Endothelial cell of umbilical vein (primary cell): ENCODE data around the gene MTMR4. TPM values are rescaled to one million over a fixed set of nuclear protein-coding genes. Genes with fewer than 3 reads are reported as not detected.
A peak's percentile ranks its signal among the peaks of the same experiment; 100 is the strongest.

Experiments used
- BruUV-seq: library from RNA; stranded (reverse); fragments of 400-500 nt; replicated peaks from 2 replicates; lab custom pipeline; 2021; lab: Mats Ljungman, UMichigan
- CTCF ChIA-PET: fragments of 300-600, 350-600 bp; sonication (Branson Sonifier 250); formaldehyde crosslinking; loops from one replicate; lab custom pipeline; 2021; ENCODE audit warnings: antibody characterized with exemption, inconsistent platforms; lab: Charles Lee
- POLR2A ChIA-PET: fragments of 300-600, 350-600 bp; sonication (Branson Sonifier 250); formaldehyde crosslinking; loops from one replicate; lab custom pipeline; 2021; ENCODE audit warnings: antibody characterized with exemption, inconsistent platforms; lab: Charles Lee
- DNase-seq: peaks from one replicate; pipeline ENCODE4 v3.0.0-alpha.2; 2011; ENCODE audit warnings: low read depth, low spot score
- FAIRE-seq: peaks from 2 replicates; lab custom pipeline; 2011; peaks lifted over from hg19 to GRCh38; lab: Jason Lieb, UNC
- H2AFZ ChIP-seq: 2 replicates; pipeline ENCODE4 v1.6.0; 2012; ENCODE audit warnings: low read depth, low read length, control low read depth, inconsistent platforms
- H3K27ac ChIP-seq: 2 replicates; pipeline ENCODE4 v1.5.1; 2011; ENCODE audit warnings: low read depth, mild to moderate bottlenecking, control low read depth, low read length, moderate library complexity; ENCODE audit not compliant: insufficient read depth
- H3K27me3 ChIP-seq, 2 experiments: 2 replicates each; pipeline versions ENCODE4 v1.6.0 to v1.6.1; 2011; ENCODE audit warnings: low read length in 2 of 2, mixed read lengths in 1 of 2; ENCODE audit not compliant: control insufficient read depth in 2 of 2, insufficient read depth in 2 of 2
- H3K36me3 ChIP-seq, 2 experiments: 2 replicates in 1 of 2; 3 replicates in 1 of 2; pipeline ENCODE4 v1.5.1; 2011; ENCODE audit warnings: low read length in 2 of 2, mild to moderate bottlenecking in 1 of 2, moderate library complexity in 1 of 2; ENCODE audit not compliant: control insufficient read depth in 2 of 2, insufficient read depth in 2 of 2; ENCODE audit errors: extremely low read depth in 1 of 2
- H3K4me1 ChIP-seq: 3 replicates; pipeline ENCODE4 v1.5.1; 2011; ENCODE audit warnings: mild to moderate bottlenecking, low read length; ENCODE audit not compliant: control insufficient read depth, insufficient read depth; ENCODE audit errors: extremely low read depth
- H3K4me2 ChIP-seq: 2 replicates; pipeline ENCODE4 v1.6.1; 2011; ENCODE audit warnings: low read length, control low read depth, mixed read lengths; ENCODE audit not compliant: insufficient read depth
- H3K4me3 ChIP-seq, 3 experiments: fragments of 200-600 bp in 1 of 3; sonication (generic), shearing (Covaris generic) in 1 of 3; replicated peaks in 1 of 3; 2 replicates each; pipeline ENCODE4 v1.5.1; 2011 to 2016; ENCODE audit warnings: control low read depth in 3 of 3, low read length in 3 of 3, mild to moderate bottlenecking in 2 of 3, inconsistent platforms in 1 of 3, low read depth in 1 of 3, moderate library complexity in 1 of 3; ENCODE audit not compliant: insufficient read depth in 1 of 3
- H3K79me2 ChIP-seq: 2 replicates; pipeline ENCODE4 v1.6.0; 2012; ENCODE audit warnings: low read length, inconsistent platforms; ENCODE audit not compliant: control insufficient read depth, insufficient read depth
- H3K9ac ChIP-seq: replicated peaks from 2 replicates; pipeline ENCODE3; 2011; ENCODE audit warnings: low read length, control low read depth; ENCODE audit not compliant: insufficient read depth; ENCODE audit errors: extremely low read depth
- H3K9me1 ChIP-seq: replicated peaks from 3 replicates; pipeline ENCODE4 v1.6.0; 2011; ENCODE audit warnings: mild to moderate bottlenecking, low read length; ENCODE audit not compliant: control insufficient read depth, insufficient read depth; ENCODE audit errors: extremely low read depth
- H3K9me3 ChIP-seq: replicated peaks from 2 replicates; pipeline ENCODE4 v1.5.1; 2012; ENCODE audit warnings: low read length, inconsistent platforms; ENCODE audit not compliant: control insufficient read depth, insufficient read depth
- H4K20me1 ChIP-seq: replicated peaks from 2 replicates; pipeline ENCODE3; 2011; ENCODE audit warnings: mild to moderate bottlenecking, low read length; ENCODE audit not compliant: control insufficient read depth, insufficient read depth; ENCODE audit errors: extremely low read depth
- EZH2 ChIP-seq: IDR thresholded peaks from 2 replicates; pipeline ENCODE4 v1.6.1; 2012; ENCODE audit warnings: borderline replicate concordance, low read depth, mild to moderate bottlenecking, moderate library complexity, low read length, inconsistent platforms; ENCODE audit not compliant: severe bottlenecking
- FOS ChIP-seq: IDR thresholded peaks from 2 replicates; pipeline ENCODE4 v1.6.1; 2011; ENCODE audit warnings: mild to moderate bottlenecking, low read length, moderate library complexity, borderline replicate concordance; ENCODE audit not compliant: insufficient read depth
- GATA2 ChIP-seq: IDR thresholded peaks from 2 replicates; pipeline ENCODE4 v1.7.0; 2011; ENCODE audit warnings: low read depth, mild to moderate bottlenecking, moderate library complexity, mixed read lengths, low read length; ENCODE audit not compliant: insufficient read length, insufficient read depth
- JUN ChIP-seq: IDR thresholded peaks from 2 replicates; pipeline ENCODE4 v1.6.1; 2011; ENCODE audit warnings: borderline replicate concordance, low read depth; ENCODE audit not compliant: insufficient read length, insufficient read depth
- MYC ChIP-seq: IDR thresholded peaks from one replicate; pipeline ENCODE4 v1.6.1; 2011; ENCODE audit warnings: mild to moderate bottlenecking, low read depth, low read length
- POLR2A ChIP-seq: IDR thresholded peaks from 2 replicates; pipeline ENCODE4 v1.6.1; 2012; ENCODE audit warnings: low read depth, mild to moderate bottlenecking, control low read depth, low read length
- POLR2AphosphoS5 ChIP-seq: IDR thresholded peaks from 2 replicates; pipeline ENCODE4 v1.6.1; 2012; ENCODE audit warnings: low read depth, mild to moderate bottlenecking, control low read depth, low read length, moderate library complexity; ENCODE audit not compliant: insufficient read depth
- dilution Hi-C: fragments of 300-500 bp; cut with MboI; formaldehyde crosslinking; loops from one replicate; pipeline ENCODE4 v1.15.0; 2019; ENCODE audit warnings: low sequenced_read_pairs; ENCODE audit not compliant: extremely low pct_ligation_motif_present
- intact Hi-C: fragments of 100-400 bp; cut with micrococcal nuclease; formaldehyde crosslinking; loops from one replicate; pipeline ENCODE4 v1.10.0; 2022
- polyA plus RNA-seq, 4 experiments: library from polyadenylated mRNA; depleted of rRNA in 3 of 4; stranded (reverse) in 3 of 4; unstranded in 1 of 4; fragments of >200 nt; gene quantifications; 2 replicates each; pipeline versions ENCODE4 v1.2.1 to v1.2.3, GENCODE V29; 2011 to 2012; ENCODE audit warnings: missing spikeins in 1 of 4
- total RNA-seq: library from RNA; stranded (reverse); gene quantifications from 2 replicates; pipeline ENCODE4 v1.2.3, GENCODE V29; 2021
- TF ChIP-seq, protein P1 (sequence below): IDR thresholded peaks from 2 replicates; pipeline ENCODE4 v1.6.1; 2011; ENCODE audit not compliant: insufficient read depth, insufficient read length
- TF ChIP-seq, protein P2 (sequence below), 2 donors: IDR thresholded peaks; 1 replicate in 1 of 2; 2 replicates in 1 of 2; pipeline ENCODE4 v1.5.1; 2011; ENCODE audit warnings: low read length in 2 of 2, mild to moderate bottlenecking in 2 of 2, moderate library complexity in 2 of 2, control low read depth in 1 of 2, inconsistent platforms in 1 of 2, low read depth in 1 of 2; ENCODE audit not compliant: insufficient read depth in 1 of 2; ENCODE audit errors: extremely low read depth in 1 of 2

MTMR4 gene
- total and polyA plus RNA-seq, 2 donors (not counting 3 experiments of a cell fraction or from before 2014, with no cell fraction given), result 25.1 to 41.0 TPM

DNA sequence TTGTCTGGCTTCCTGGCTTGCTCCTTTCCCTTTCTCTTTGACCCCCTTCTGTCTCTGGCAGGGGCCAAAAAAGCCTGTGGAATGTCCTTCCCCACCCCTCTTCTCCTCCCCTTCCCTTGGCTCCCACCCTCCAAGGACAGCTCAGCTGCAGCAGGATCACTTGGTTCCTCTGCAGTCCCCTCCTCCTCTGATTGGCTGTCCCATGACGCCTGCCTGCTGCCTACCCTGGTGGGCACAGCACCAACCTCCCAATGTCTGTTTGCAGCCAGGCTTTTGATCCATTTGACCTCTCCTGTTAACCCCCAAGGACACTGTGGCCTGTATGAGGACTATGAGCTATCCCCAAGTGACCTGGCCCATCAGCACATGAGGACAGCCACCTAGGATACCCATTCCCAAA lies 14.8 kb upstream of the MTMR4 start:
- Histone ChIP-seq H3K79me2 (no peaks in the 10 kb centered on the region), H3K9ac (no peak overlapping the region), H3K4me2 (no peak overlapping the region), H3K4me3 (no peak overlapping the region), H2AFZ (no peak overlapping the region), H3K4me1 (peaks cover 26% of the 10 kb centered on the region), H4K20me1 (no peaks in the 10 kb centered on the region), H3K36me3 (no peaks in the 10 kb centered on the region), H3K27ac (no peak overlapping the region), H3K9me1 (no peaks in the 10 kb centered on the region), H3K27me3 (peaks cover 0 to 2% of the 10 kb centered on the region in 2 experiments), H3K9me3 (no peaks in the 10 kb centered on the region)
- dilution Hi-C loops (no loop called here), intact Hi-C loops (loop anchor here (10.0 kb wide), 1 partner anchor 1444 kb away; the partner anchor contains the start of gene AKAP1)
- BruUV-seq, result no TSS peak
- ChIA-PET CTCF (interaction anchor here (1.4 to 2.3 kb wide), 2 partner anchors 9 to 11 kb away, joined by 5 to 6 read pairs; no protein-coding TSS in a partner anchor), POLR2A (interaction anchor here (0.5 kb wide), 1 partner anchor 678 kb away, joined by 4 read pairs; no protein-coding TSS in a partner anchor)
- no peak for TF ChIP-seq JUN
- no peak for TF ChIP-seq MYC
- TF ChIP-seq, protein P1, sequence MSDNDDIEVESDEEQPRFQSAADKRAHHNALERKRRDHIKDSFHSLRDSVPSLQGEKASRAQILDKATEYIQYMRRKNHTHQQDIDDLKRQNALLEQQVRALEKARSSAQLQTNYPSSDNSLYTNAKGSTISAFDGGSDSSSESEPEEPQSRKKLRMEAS, result no peak
- no peak for TF ChIP-seq GATA2
- TF ChIP-seq FOS, result no peak
- no peak for TF ChIP-seq POLR2A
- TF ChIP-seq EZH2, result no peak
- no peak for TF ChIP-seq POLR2AphosphoS5
- TF ChIP-seq, protein P2, sequence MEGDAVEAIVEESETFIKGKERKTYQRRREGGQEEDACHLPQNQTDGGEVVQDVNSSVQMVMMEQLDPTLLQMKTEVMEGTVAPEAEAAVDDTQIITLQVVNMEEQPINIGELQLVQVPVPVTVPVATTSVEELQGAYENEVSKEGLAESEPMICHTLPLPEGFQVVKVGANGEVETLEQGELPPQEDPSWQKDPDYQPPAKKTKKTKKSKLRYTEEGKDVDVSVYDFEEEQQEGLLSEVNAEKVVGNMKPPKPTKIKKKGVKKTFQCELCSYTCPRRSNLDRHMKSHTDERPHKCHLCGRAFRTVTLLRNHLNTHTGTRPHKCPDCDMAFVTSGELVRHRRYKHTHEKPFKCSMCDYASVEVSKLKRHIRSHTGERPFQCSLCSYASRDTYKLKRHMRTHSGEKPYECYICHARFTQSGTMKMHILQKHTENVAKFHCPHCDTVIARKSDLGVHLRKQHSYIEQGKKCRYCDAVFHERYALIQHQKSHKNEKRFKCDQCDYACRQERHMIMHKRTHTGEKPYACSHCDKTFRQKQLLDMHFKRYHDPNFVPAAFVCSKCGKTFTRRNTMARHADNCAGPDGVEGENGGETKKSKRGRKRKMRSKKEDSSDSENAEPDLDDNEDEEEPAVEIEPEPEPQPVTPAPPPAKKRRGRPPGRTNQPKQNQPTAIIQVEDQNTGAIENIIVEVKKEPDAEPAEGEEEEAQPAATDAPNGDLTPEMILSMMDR (IDR thresholded peaks at IDR 0.05; ENCODE audit: extremely low read depth in 1 of 2, insufficient read depth in 1 of 2, low read depth in 1 of 2, low read length in 2 of 2), result no peak
- FAIRE-seq (no peak), DNase-seq (peak; percentile 19)
